K562 (cell line): ENCODE results near the gene BMI1. TPM values are rescaled to one million over a fixed set of nuclear protein-coding genes. Genes with fewer than 3 reads are reported as not detected.

Source experiments
- ATAC-seq: fragments of 200-7000 bp; cut with Tn5 transposase; 3 replicates; pipeline ENCODE4 v1.9.1; 2020; ENCODE audit warnings: moderate library complexity
- BruUV-seq: library from RNA; stranded (reverse); fragments of 400-500 nt; replicated peaks from 2 replicates; lab custom pipeline; 2021; lab: Mats Ljungman, UMichigan
- CTCF ChIA-PET: fragments of 300-600 bp; formaldehyde crosslinking; extraction: SDS; loops from one replicate; lab custom pipeline; 2021; ENCODE audit warnings: low intra/inter-chr PET ratio; lab: Yijun Ruan, JAX
- POLR2A ChIA-PET: fragments of 300-600, 350-650 bp; sonication (Branson Sonifier 250); formaldehyde crosslinking; extraction: SDS; loops from one replicate; lab custom pipeline; 2021; ENCODE audit warnings: antibody characterized with exemption, inconsistent platforms; lab: Yijun Ruan, JAX
- DNase-seq, 4 experiments: peaks; one replicate each; pipeline versions ENCODE4 v3.0.0 to v3.0.0-alpha.2; 2011 to 2018; ENCODE audit warnings: low spot score in 3 of 4, mixed read lengths in 3 of 4; ENCODE audit errors: extremely low read depth in 1 of 4
- FAIRE-seq: peaks from 2 replicates; lab custom pipeline; 2011; peaks lifted over from hg19 to GRCh38; lab: Jason Lieb, UNC
- H2AFZ ChIP-seq: 2 replicates; pipeline ENCODE4 v1.6.0; 2011; ENCODE audit warnings: low read depth, low read length, control low read depth, inconsistent platforms
- H3K27ac ChIP-seq: fragments of 200-600 bp; 3 replicates; pipeline ENCODE4 v1.8.0; 2011; ENCODE audit warnings: low read depth, mild to moderate bottlenecking, control low read depth, inconsistent platforms, low read length, moderate library complexity, mixed read lengths; ENCODE audit errors: extremely low read depth
- H3K27me3 ChIP-seq, 2 experiments: fragments of 300-600 bp in 1 of 2; 2 replicates in 1 of 2; 3 replicates in 1 of 2; pipeline versions ENCODE4 v1.6.0 to v1.8.0; 2011; ENCODE audit warnings: inconsistent platforms in 2 of 2, low read length in 2 of 2, mild to moderate bottlenecking in 1 of 2, mixed read lengths in 1 of 2, moderate library complexity in 1 of 2; ENCODE audit not compliant: control insufficient read depth in 2 of 2, insufficient read depth in 2 of 2
- H3K36me3 ChIP-seq: fragments of 300-600 bp; 3 replicates; pipeline ENCODE4 v1.8.0; 2011; ENCODE audit warnings: mild to moderate bottlenecking, low read length, inconsistent platforms; ENCODE audit not compliant: control insufficient read depth, insufficient read depth
- H3K4me1 ChIP-seq, 2 experiments: fragments of 200-600 bp in 1 of 2; replicated peaks in 1 of 2; 2 replicates in 1 of 2; 3 replicates in 1 of 2; pipeline versions ENCODE4 v1.5.1 to v1.8.0; 2011; ENCODE audit warnings: inconsistent platforms in 2 of 2, low read length in 2 of 2, mild to moderate bottlenecking in 1 of 2, mixed read lengths in 1 of 2, moderate library complexity in 1 of 2; ENCODE audit not compliant: control insufficient read depth in 2 of 2, insufficient read depth in 2 of 2
- H3K4me2 ChIP-seq: 2 replicates; pipeline ENCODE4 v1.6.1; 2011; ENCODE audit warnings: low read length, control low read depth, inconsistent platforms, mixed read lengths; ENCODE audit not compliant: insufficient read depth
- H3K4me3 ChIP-seq: fragments of 200-600 bp; sonication (generic), shearing (Covaris generic); 2 replicates; pipeline ENCODE4 v1.5.1; 2016; ENCODE audit warnings: control low read depth, inconsistent platforms
- H3K79me2 ChIP-seq: fragments of 200-600 bp; 3 replicates; pipeline ENCODE4 v1.8.0; 2011; ENCODE audit warnings: low read length, inconsistent platforms; ENCODE audit not compliant: control insufficient read depth, insufficient read depth
- H3K9ac ChIP-seq, 2 experiments: 2 replicates each; pipeline versions ENCODE4 v1.6.0 to v1.6.1; 2011; ENCODE audit warnings: low read depth in 2 of 2, low read length in 2 of 2, control low read depth in 1 of 2, inconsistent platforms in 1 of 2, mild to moderate bottlenecking in 1 of 2, mixed read lengths in 1 of 2; ENCODE audit not compliant: insufficient read depth in 1 of 2
- H3K9me1 ChIP-seq: one replicate; pipeline ENCODE4 v1.6.0; 2011; ENCODE audit warnings: inconsistent platforms, mild to moderate bottlenecking, low read length, moderate library complexity; ENCODE audit not compliant: control insufficient read depth, insufficient read depth
- H3K9me3 ChIP-seq: replicated peaks from 2 replicates; pipeline ENCODE4 v1.5.1; 2011; ENCODE audit warnings: low read depth, low read length, inconsistent platforms; ENCODE audit not compliant: control insufficient read depth, insufficient read depth
- H4K20me1 ChIP-seq: replicated peaks from 2 replicates; pipeline ENCODE4 v1.6.1; 2011; ENCODE audit warnings: low read length, inconsistent platforms, mixed read lengths; ENCODE audit not compliant: control insufficient read depth, insufficient read depth
- BCL6 ChIP-seq: fragments of 250-450 bp; sonication (Bioruptor Pico); IDR thresholded peaks from 2 replicates; pipeline ENCODE4 v1.4.0; 2020
- CTCFL ChIP-seq: IDR thresholded peaks from 2 replicates; pipeline ENCODE4 v1.6.1; 2011; ENCODE audit warnings: borderline replicate concordance, low read depth, mild to moderate bottlenecking, moderate library complexity, low read length; ENCODE audit not compliant: insufficient read depth, poor library complexity, severe bottlenecking
- POLR2G ChIP-seq: fragments of 200-400 bp; formaldehyde crosslinking; IDR thresholded peaks from 2 replicates; pipeline ENCODE4 v1.6.1; 2017; ENCODE audit warnings: low read depth, mild to moderate bottlenecking, antibody characterized with exemption, low read length, moderate library complexity
- WGBS: fragments of 100-300 bp; shearing (Covaris generic); methylation state at CpG from one replicate; pipeline ENCODE4 v1.1.6; 2016; ENCODE audit warnings: low coverage, mixed read lengths; ENCODE audit not compliant: insufficient coverage; ENCODE audit errors: missing lambda C conversion rate; 5-methylcytosine and 5-hydroxymethylcytosine counted together
- in situ Hi-C: fragments of 300-500 bp; cut with MboI; formaldehyde crosslinking; loops from 4 replicates; pipeline ENCODE4 v1.15.0; 2018; ENCODE audit warnings: inconsistent platforms, mixed read lengths
- intact Hi-C: fragments of 100-400 bp; cut with micrococcal nuclease; formaldehyde crosslinking; loops from 2 replicates; pipeline ENCODE4 v1.14.2; 2022
- polyA plus RNA-seq, 8 experiments: library from polyadenylated mRNA; depleted of rRNA in 4 of 8; stranded (reverse) in 5 of 8; unstranded in 3 of 8; fragments of >200 nt; fragmentation: Nextera tagmentation in 2 of 8; fragmentation: Illumina TruSeq in 1 of 8; extraction: Ambion mirVana in 2 of 8; extraction: Trizol in 1 of 8; gene quantifications; 2 replicates each; pipeline versions ENCODE4 v1.2.1 to v1.2.3, GENCODE V29; 2011 to 2014; ENCODE audit warnings: inconsistent platforms in 1 of 8, missing spikeins in 1 of 8
- total RNA-seq, 7 experiments: library from RNA; depleted of rRNA in 6 of 7; stranded (reverse); fragments of >200 nt in 6 of 7; fragmentation: Illumina TruSeq in 2 of 7; extraction: Trizol in 2 of 7; gene quantifications; 2 replicates each; pipeline versions ENCODE4 v1.2.1 to v1.2.3, GENCODE V29; 2011 to 2021; ENCODE audit warnings: low replicate concordance in 1 of 7
- TF ChIP-seq, protein P1 (sequence below): fragments of 450-650 bp; IDR thresholded peaks from 2 replicates; pipeline ENCODE4 v1.6.1; 2016; ENCODE audit warnings: borderline replicate concordance

BMI1 gene
- total and polyA plus RNA-seq, 9 of the 15 experiments (the other 6 are each of a cell fraction or from before 2014, with no cell fraction given): 21.4 to 103 (median 70.8) TPM

DNA sequence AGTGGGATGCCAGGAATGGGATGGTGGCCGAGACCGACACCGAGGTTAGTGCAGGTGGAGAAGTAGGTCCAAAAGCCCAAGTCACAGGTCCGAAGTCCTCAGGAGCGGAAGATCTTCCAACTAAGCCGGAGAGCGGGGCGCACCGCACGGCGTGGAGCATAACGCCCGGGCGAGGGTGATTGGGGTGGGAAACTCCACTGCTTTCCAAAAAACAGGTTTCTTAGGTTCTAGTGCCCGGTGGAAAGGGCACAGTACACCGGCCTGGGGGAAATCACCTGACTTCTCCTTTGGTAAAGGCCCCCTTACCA is 13.0 kb downstream of the BMI1 start:
- H3K4me1 ChIP-seq: peaks cover 0 to 5% of the 10 kb centered on the region in 2 experiments; a peak in 2 of 5 replicates
- H4K20me1 ChIP-seq: no peaks in the 10 kb centered on the region
- FAIRE-seq: no peak
- in situ Hi-C loops (no loop called here), intact Hi-C loops (no loop called here)
- H3K9ac ChIP-seq: no peak overlapping the region
- H3K27ac ChIP-seq: no peak overlapping the region
- no TSS peak for BruUV-seq
- ATAC-seq: no peak
- H3K4me3 ChIP-seq: no peak overlapping the region
- no peaks in the 10 kb centered on the region for H3K79me2 ChIP-seq
- CTCF ChIA-PET: no interaction called here
- WGBS: 96% methylated on average over 16 of the region's 16 CpGs
- H3K9me3 ChIP-seq: peaks cover 3% of the 10 kb centered on the region; the same call in 1 of the 2 replicates
- no peak for DNase-seq
- no peak overlapping the region for H3K4me2 ChIP-seq
- peaks cover 26% of the 10 kb centered on the region for H3K36me3 ChIP-seq
- H3K27me3 ChIP-seq: no peaks in the 10 kb centered on the region
- POLR2A ChIA-PET: no interaction called here
- peak; percentile 15; the same call in 1 of the 2 replicates for TF ChIP-seq POLR2G
- TF ChIP-seq, protein P1, sequence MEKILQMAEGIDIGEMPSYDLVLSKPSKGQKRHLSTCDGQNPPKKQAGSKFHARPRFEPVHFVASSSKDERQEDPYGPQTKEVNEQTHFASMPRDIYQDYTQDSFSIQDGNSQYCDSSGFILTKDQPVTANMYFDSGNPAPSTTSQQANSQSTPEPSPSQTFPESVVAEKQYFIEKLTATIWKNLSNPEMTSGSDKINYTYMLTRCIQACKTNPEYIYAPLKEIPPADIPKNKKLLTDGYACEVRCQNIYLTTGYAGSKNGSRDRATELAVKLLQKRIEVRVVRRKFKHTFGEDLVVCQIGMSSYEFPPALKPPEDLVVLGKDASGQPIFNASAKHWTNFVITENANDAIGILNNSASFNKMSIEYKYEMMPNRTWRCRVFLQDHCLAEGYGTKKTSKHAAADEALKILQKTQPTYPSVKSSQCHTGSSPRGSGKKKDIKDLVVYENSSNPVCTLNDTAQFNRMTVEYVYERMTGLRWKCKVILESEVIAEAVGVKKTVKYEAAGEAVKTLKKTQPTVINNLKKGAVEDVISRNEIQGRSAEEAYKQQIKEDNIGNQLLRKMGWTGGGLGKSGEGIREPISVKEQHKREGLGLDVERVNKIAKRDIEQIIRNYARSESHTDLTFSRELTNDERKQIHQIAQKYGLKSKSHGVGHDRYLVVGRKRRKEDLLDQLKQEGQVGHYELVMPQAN: no peak
- TF ChIP-seq CTCFL: no peak
- TF ChIP-seq BCL6 (CRISPR knock-in tag): no peak
- H3K9me1 ChIP-seq: no peaks in the 10 kb centered on the region
- H2AFZ ChIP-seq: no peak overlapping the region
